Retinal pigment epithelial cell (primary cell): ENCODE measurements around the gene SMIM24.
A peak's percentile ranks its signal among the peaks of the same experiment; 100 is the strongest.
"Not testable (repeated sequence)": the region's sequence is repeated elsewhere in the genome, so short reads cannot be mapped to it uniquely, and the experiment has no call there.

Experiments
- DNase-seq: peaks from one replicate; pipeline ENCODE4 v3.0.0-alpha.2; 2010; ENCODE audit warnings: low read depth
- H3K4me3 ChIP-seq: 2 replicates; pipeline ENCODE4 v1.5.1; 2011; ENCODE audit warnings: mild to moderate bottlenecking, low read length, control low read depth, moderate library complexity
- CTCF ChIP-seq: conservative IDR thresholded peaks from 2 replicates; pipeline ENCODE4 v1.5.1; 2011; ENCODE audit warnings: low read depth, low read length, control low read depth, inconsistent platforms

SMIM24 gene

GRCh38 chr19:3512562-3513228 is 32.4 kb upstream of the SMIM24 start:
- no peak for DNase-seq
- no peak for TF ChIP-seq CTCF
- no peak overlapping the region for H3K4me3 ChIP-seq

DNA sequence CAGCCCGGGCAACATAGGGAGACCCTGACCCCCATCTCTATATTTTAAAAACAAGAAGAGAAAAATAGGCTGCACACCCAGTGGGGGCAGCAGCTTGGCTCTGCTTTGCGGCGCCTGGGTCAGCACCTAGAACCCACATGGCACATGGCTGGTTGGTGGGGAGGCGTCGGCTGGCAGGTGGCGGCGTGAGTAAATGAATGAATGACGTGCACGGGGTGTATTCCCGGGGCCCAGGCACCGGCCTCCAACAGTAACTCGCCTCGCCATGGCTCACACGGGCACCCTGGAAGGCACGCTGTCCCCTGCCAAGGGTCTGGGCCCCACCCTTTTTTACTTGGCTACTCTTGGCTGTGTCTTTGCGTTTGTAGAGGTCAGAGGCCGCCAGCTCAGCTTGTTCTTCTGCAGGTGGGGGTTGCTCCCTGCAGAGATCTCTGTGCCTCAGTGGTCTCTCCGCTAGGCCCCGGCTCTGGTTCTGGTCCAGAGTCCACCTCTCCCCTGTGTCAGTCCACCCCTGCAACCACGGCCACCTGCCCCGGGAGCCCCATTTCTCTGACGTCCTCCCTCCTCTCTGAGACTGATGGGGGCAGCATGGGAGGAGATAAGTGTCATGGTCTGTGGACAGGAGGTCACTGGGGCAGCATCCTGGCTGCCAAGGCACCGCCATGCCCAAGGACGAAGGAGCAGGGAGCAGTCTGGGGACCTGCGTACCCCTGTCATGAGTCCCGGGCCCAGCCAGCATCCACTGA is 31.4 kb upstream of the SMIM24 start:
- no peak for DNase-seq
- no peak overlapping the region for H3K4me3 ChIP-seq
- TF ChIP-seq CTCF, result no peak

DNA sequence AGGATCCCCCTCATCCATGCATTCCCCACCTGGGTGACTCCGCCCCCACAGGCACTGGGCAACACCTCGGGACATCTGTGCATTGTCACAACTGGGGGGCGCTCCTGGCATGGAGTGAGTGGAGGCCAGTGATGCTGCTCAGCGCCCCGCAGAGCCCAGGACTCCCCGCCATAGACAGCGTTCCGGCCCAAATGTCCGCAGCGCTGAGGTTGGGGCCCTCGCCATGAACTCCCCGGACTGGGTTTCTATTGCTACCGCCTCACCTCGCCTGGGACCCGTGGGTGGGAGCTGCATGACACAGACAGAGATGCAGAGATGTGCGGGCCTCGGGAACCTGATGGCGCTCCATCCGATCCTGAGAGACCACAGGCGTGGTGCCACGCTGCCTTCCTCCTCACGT is 30.4 kb upstream of the SMIM24 start:
- DNase-seq, result no peak
- TF ChIP-seq CTCF, result no peak
- no peak overlapping the region for H3K4me3 ChIP-seq

DNA sequence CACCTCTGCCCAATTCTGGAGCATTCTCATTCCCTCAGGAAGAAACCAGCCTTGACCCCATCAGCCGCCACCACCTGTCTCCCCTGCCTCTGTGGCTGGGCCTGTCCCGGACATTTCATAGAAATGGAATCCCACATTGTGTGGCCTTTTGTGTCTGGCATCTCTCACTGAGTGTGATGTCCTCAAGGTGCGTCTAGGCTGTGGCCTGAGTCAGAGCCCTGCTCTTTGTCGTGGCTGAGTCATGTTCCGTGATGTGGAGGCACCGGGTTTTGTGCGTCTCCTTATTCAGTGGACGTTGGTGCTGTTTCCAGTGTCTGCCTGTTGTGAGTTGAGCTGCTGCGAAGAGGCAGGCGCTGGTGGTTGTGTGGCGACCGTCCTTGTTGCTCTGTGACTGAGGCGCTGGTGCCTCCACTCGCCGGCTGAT is 29.3 kb upstream of the SMIM24 start:
- no peak overlapping the region for H3K4me3 ChIP-seq
- TF ChIP-seq CTCF, result no peak
- DNase-seq, result peak; percentile 24

DNA sequence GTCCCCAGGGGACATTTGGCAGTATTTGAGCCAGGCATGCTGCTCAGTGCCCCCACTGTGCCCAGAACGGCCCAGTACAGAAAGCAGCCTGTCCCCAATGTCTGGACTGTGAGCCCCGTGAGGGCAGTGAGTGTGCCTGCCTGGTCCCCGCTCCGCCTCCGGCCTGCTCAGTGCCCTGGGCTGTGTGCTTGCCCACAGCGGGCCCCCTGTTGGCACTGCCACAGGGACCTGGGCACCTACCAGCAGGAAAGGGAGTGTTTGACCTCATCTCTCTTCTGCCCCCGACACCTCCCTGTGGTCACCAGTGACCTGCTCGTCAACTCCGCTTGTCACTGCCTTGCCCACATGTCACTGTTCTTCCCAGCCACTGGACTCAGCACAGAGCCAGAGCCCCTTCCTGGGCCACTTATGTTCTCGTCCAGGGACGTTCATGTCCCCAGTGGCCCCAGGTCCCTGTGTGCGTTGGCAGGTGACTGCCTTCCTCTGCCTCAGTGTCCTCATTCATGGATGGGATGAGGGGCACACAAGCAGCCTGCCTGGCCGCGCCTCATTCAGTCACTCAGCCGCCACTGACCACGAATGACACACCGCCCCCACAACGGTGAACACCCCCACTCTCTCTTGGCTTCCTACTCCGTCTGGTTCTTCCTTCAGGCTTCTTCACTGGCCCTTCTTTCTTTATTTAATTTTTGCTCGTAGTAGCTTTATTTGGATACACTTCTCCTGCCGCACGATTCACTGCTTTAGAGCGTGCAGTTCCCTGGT is 28.6 kb upstream of the SMIM24 start:
- no peak for DNase-seq
- no peak overlapping the region for H3K4me3 ChIP-seq
- no peak for TF ChIP-seq CTCF

- H3K4me3 ChIP-seq, DNase-seq: not testable (repeated sequence)
These were observed 27.9 kb upstream of the SMIM24 start for GRCh38 chr19:3508121-3508661.

DNA sequence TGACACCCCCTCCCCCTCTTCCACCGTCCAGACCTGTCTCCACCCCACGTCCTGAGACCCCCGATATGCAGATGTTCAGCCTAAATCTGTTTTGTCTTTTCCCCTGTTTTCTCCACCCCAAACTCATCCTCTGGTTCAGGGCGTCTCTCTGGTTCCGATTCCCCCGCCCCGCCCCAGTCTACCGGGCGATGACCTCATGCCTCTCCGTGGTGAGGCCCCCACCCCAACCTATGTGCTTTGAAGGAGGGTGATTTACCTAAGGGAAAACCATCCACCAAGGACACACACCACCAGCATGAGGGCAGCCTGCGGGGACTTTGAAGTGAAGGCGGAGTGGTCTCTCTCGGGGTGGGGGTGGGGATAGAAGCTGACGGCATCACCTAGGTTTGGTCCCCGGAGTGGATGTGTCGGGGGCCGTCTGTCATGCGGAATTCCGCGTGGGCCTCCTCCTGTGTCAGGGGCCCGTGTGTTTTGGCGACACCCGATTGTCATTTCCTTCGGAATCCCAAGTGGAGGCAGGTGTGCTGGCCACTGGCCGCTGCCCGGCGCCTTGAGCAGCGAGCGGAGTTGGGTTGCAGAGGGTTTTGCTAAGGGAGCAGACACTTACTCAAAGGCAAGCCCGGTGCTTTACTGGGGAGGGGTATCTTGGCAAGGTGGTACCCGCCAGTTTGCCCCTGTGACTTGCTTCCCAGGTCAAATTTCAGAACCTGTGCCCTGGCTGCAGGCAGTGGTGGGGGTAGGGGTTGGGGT is 27.2 kb upstream of the SMIM24 start:
- no peak for DNase-seq
- H3K4me3 ChIP-seq, result peak overlapping the region; percentile 82
- no peak for TF ChIP-seq CTCF
